GM12874 (cell line): Measurements from ENCODE around the gene PARS2.

ENCODE experiments used
- TF ChIP-seq, protein P1 (sequence below): IDR thresholded peaks from 2 replicates; pipeline ENCODE4 v1.5.1; 2011; ENCODE audit warnings: low read depth, mild to moderate bottlenecking, control low read depth, low read length, moderate library complexity; ENCODE audit not compliant: insufficient read depth

The PARS2 gene

DNA sequence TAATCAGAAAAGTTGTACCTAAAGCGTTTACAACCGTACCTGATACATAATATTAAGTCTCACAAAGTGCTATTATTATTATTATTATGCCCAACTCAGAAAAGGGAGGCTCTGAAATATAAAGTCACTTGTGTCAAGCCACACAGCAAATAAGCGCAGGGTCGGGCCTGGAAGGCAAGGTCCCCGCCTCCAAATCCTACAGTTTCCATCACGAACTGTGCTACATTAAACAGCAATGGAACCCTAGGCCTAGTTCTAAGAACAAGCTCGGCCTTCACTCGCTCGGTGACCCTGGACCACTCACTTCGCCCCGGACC is 549 bp downstream of the PARS2 start:
- TF ChIP-seq, protein P1, sequence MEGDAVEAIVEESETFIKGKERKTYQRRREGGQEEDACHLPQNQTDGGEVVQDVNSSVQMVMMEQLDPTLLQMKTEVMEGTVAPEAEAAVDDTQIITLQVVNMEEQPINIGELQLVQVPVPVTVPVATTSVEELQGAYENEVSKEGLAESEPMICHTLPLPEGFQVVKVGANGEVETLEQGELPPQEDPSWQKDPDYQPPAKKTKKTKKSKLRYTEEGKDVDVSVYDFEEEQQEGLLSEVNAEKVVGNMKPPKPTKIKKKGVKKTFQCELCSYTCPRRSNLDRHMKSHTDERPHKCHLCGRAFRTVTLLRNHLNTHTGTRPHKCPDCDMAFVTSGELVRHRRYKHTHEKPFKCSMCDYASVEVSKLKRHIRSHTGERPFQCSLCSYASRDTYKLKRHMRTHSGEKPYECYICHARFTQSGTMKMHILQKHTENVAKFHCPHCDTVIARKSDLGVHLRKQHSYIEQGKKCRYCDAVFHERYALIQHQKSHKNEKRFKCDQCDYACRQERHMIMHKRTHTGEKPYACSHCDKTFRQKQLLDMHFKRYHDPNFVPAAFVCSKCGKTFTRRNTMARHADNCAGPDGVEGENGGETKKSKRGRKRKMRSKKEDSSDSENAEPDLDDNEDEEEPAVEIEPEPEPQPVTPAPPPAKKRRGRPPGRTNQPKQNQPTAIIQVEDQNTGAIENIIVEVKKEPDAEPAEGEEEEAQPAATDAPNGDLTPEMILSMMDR, result no peak

DNA sequence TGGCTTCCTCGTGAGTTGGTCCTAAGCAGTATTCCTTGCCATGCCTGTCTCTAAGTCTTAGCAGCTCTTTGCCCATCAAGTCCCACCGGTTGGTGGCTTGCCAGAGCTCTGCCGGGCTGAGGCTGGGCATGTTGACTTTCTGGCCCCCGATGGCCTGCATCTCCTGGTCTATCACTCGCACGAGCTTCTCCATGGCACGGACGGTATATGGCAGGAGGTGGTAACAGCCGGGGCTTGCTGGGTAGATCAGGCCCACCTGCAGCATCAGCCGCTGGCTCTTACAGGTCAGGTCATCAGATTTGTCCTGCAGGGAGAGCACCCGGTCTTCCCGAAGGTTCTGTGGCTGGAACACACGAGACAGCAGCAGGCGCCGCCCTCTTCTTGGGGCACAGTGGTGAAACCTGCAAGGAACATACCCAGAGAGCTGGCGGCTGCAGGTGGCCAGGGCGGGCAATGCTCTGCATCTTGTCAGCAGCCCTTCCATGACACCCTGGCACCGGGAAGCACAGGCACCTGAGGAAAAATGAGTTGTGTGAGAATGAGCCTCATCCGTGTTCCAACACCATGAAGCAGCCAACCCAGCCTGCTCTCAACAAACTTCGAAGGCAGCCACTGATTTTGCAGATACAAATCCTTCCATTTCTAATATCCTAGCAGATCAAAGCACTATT is 5.5 kb downstream of the PARS2 start:
- TF ChIP-seq, protein P1, result no peak

DNA sequence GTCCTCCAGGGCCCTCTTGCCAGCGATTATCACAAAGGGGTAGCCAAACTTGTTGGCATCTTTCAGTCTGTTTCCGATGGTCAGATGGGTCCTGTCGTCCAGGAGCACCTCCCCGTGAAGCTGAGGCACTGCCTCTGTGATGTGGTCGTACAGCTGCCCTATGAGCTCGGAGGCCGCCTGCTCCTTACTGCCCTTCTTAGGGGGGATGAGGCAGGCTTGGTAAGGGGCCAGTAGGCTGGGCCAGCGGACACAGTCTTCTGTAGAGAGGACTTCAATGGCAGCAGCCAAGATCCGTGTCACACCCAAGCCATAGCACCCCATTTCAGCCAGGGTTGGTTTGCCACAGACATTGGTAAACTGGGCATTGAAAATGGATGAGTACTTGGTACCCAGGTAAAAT is 6.5 kb downstream of the PARS2 start:
- TF ChIP-seq, protein P1, result no peak

DNA sequence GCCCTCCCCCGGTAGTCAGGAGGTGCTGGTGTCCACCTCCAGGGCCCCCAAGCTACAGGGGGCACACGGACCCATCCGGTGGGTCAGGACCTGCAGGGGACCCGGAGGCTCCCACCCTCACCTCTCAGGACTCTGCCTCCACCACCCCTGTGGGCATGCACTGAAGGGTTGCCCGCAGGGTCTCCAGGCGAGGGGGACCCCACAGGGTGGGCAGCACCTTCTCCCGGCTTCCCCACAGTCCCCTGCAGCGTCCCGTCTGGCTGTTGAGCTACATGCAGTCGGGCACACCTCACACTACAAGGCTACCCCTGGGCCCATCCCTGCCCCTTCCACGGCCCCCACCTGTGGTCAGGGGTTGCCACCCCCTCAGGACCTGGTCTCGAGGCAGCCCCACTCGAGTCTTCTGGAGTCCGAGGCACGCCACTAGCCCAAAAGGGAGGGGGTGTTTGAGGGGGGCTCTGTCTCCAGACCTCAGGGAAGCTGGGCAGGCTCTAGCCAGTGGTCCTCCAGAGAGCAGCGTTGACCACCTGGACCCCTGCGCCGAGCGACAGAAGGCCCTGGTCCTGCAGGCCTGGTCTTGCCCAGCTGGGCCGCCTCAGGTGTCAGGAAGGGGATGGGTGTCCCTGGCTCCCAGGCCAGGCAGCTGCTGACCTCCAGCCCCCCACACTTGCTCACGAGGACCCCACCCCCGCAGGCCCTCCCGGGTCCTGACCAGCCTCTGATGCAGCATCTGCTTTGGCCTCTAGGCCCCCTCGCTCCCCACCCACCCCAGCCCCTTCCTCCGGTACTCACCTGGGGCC is 9.6 kb downstream of the PARS2 start:
- TF ChIP-seq, protein P1, result no peak

DNA sequence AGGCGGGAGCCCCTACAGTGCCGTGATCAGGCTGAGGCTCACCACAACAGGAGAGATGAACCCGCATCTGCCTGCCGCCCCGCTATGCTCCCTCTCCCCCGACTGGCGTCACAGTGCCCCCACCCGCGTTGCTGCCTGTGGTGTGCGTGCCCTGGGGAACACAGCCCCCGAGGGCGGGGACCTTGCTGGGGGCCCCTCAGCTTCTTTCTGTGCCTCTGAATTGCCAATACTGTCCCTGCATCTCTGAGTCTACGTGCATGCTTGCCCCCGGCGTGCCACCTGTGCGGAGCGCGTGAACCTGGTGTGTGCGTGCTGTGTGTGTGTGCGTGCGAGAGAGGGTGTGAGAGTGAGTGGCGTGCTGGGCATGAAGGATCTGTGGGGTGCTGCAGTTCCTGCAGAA is 10.3 kb downstream of the PARS2 start:
- TF ChIP-seq, protein P1, result no peak

DNA sequence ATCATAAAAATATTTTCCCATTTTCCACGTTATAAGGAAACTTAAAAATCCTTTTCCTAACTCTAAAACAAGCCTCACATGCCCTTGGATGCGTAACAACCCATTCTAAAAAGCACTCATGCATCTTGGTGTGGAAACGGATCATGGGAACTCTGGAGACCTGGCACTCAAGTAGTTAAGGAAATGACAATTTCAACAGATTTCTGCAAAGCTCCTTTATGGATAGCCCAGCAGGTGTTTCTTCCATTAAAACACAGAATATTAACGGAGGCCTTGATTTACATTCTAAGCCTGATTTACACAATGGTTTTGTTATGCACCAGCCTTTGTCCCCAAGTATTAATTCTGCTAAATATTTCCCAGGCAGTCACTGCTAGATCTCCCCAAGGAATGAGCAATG is 12.9 kb downstream of the PARS2 start:
- TF ChIP-seq, protein P1, result no peak

DNA sequence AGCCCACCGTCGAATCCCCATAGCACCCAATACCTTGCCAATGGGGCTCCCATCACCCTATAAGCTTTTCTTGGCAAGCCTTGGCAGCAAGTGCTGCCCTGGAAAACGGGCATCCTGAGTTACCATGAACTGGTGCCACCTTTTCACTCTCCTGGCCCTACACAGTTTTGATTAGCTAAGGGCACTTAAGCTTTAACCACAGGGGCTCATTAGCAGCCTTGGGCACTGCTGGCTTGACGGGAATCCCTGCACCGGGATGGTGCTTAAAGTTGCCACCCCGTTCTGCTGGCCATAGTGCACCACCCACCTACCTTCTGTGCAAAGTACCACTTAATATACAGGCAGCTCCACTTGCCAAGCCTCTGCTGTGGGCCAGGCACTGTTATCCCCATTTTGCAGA is 13.7 kb downstream of the PARS2 start:
- TF ChIP-seq, protein P1, result no peak
